NCI-H82 treated with DMSO at 0.1 percent for 48 hours (cell line): ENCODE results near the gene IGSF21.

Source experiments
- DNase-seq: peaks from one replicate; lab custom pipeline; 2025; ENCODE audit not compliant: unreplicated experiment; lab: John Stamatoyannopoulos, UW

The IGSF21 gene

DNA sequence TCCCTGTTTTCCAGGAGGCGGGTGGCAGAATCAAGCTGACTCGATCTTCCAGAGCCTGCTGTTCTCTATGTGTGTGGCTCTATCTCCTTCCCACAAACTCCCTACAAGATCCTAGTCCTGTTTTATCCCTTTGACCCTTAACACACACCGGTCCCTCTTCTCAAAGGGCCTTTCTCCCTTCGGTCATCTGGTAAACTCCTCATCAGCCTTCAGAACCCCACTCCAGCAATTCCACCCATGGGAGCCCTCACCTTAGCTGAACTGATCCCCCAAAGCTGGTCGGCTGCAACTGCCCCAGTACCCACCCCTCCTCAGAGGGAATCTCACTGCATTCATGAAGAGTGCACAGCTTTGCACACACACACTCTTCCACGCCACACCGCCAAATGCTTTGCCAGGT is 184.9 kb downstream of the IGSF21 start:
- no peak for DNase-seq

DNA sequence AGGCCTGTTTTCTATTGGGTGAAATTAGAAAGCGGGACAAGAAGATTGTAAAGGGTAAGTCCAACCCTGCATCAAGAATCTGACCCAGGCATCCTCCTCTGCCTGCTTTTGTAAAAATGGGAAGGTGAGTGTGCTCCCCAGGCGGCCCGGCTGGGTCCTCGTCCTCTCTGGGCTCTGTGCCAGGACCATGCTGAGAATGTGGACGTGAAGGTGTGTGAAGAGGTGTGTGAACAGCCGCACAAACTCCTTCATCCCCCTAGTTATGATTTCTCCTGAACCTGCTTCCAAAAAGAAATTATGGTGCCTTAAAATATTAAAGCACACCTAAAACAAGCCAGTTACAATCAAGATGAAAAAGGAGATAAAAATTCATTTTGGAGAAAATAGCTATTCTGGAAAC is 185.7 kb downstream of the IGSF21 start:
- DNase-seq, result no peak

DNA sequence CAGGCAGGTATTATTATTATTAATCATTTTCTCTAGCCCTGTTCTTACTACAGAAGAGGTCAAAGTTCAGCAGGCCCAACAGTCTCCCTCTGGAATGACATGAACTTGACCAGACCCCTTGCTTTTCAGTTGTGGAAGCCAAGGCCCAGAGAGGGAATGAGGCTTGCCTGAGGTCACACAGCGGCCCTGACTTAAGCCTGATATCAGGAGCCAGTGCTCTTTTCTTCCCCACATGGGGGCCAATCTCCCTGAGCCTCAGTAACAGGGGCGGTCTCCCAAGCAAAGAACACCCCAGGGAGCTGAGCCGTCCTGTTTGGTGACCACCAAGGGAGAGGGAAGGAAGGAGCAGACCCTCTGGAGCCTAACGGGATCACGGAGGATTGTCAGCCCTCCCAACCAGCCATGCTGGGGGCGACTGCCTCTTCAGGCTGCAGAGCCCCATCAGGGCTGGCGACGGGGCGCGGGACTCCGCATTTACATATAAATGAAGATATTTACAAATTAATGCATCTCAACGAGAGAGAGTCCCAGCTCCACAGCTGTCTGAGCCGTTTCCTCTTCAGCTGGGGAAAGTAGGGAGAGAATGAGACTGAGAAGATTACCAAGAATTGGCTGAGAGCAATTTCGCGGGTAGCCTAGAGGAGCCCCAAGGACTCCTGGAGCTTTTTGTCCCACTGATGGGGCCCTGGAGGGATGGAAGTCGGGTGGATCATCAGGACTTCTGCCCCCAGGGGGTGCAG is 187.0 kb downstream of the IGSF21 start:
- no peak for DNase-seq

DNA sequence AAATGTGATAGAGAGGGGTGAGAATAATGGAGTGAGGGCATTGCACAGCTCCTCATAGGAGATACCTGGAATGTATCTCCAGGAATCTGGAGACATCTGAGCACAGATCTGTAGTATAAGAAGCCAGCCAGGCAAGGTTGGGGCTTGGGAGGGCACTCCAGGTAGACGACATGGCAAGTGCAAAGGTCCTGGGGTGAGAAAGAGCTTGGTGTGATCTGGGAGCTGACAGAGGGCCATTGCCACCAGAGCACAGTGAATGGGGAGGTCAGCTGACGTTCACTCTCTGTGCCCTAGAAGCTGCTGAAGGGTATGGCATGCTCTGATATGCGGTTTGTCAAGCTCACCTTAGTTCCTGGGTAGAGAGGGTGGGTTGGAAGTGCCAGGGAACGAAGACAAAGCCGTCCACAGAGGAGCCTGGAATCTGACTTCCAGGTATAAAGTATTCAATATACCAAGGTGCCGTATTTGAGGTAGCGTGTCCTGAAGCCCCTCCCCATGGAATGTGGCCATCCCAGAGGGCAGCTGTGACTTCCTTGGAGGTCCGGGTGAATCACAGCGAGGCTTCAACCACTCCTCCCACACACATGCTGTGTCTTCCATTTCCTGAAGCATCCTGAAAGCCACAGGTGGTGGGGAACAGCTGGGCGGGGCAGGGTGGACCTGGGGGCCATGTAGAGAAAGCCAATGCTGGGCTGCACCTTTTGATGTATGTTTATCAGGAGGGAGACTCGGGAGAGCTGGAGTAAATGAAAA is 190.5 kb downstream of the IGSF21 start:
- no peak for DNase-seq

DNA sequence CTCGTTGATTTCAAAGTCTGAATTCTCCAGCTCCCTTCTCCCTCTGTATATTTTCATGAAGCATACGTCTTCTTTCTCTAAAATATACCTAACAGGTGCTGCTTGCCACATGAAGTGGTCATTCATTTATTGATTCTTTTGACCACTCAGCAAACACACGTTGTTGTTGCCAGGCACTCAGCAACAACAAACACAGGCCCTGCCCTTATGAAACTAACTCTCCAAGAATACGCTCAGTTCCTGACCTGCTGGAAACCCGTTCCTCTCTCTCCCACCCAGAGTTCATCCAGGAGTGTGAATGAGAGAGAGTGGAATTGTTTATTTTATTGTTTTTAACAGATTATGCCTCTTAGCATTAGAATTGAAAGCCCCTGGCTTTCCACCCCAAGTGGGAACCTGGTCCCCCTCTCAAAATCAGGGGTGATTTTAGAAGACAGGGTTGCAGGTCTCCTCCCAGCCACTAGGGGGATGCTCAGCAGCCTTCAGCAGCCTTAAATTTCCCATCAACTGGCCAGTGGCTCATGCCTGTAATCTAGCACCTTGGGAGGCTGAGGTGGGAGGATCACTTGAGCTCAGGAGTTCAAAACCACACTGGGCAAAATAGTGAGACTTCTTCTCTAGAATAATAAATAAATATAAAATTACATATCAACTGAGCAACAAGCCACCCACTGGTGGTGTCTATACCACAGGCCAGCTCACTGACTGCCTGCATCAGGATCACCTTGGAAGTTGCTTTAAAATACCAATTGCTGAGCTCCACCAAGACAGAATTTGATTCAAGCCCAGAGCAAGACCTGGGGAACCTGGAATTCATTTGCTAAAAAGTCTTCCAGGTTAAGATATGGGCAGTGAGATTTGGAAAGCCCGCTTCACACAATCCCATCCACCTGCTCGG is 192.1 kb downstream of the IGSF21 start:
- DNase-seq, result no peak

DNA sequence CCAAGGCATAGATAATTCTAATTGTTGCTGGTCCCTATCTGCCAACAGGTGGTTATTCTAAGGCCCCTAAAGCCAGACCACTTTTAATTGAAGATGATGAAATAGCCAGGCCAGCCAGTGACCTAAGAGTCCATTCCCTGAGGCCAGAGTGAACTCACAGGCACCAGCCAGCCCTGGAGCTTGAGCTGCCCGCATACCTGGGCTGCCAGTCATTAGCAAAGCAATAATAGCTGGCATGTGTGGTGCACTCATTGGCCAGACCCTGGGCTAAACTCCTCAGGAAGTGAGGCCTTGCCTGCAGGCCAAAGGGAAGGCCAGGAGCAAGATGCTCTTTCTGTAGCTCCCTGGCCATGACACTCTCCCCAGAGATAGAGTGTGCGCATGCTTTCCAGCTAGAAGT is 192.8 kb downstream of the IGSF21 start:
- no peak for DNase-seq

DNA sequence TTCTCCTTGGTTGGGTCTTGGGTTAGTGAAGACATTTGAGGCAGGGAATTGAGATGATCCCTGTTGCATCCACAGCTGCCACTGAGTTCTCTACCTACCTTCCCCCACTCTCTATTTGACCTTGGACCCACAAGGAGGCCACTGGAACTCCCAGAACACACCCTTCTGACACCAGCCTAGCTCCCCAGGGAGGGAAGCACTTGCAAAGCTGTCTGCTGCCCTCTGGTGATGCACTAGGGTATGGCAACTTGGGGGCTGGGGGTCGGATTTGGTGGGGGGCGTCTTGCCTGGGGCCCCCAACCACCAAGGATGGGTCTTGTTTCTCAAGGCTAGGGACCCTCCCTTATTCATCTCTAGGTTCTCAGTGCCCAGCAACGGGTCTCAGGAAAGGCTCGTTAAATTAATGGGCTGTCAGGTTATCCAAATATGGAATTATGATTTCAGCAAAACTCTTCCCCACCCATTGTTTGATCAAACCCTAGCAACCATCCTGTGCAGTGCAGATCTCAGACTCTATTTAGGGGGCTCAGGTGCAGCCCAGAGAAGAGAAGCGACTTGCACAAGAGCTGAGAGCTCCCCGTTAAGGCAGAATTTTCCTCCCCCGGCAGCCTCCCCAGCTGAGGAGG is 195.3 kb downstream of the IGSF21 start:
- no peak for DNase-seq

DNA sequence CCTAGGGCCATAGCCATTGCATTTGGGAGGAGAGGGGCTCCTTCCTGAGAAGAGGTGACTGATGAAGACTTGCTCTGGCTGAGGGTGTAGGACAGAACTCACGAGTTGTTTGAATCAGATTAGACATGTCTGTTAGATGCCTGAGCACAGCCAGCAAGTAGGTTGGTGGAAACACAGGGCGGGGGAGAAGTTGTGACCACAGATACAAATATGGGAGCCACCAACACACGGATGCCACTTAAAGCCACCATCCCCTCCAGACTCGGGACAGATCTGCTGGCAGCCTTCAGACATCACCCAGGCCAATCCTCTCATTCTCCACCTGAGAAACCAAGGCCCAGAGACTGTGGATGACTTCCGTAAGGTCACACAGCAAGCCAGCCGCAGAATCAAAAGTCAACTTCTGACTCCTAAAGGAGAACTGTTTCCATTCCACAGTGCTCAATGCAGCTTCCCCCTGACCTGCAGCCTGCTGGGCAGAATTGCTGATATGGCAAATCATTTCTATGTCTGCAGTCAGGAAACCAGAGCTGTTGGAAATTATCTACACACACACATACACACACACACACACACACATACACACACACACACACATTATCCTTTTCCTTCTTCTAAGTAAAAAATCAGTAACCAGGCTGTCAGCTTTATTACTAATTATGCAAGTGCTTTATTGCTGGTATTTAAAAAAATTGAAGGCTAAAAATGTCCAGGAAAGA is 196.7 kb downstream of the IGSF21 start:
- DNase-seq, result no peak

DNA sequence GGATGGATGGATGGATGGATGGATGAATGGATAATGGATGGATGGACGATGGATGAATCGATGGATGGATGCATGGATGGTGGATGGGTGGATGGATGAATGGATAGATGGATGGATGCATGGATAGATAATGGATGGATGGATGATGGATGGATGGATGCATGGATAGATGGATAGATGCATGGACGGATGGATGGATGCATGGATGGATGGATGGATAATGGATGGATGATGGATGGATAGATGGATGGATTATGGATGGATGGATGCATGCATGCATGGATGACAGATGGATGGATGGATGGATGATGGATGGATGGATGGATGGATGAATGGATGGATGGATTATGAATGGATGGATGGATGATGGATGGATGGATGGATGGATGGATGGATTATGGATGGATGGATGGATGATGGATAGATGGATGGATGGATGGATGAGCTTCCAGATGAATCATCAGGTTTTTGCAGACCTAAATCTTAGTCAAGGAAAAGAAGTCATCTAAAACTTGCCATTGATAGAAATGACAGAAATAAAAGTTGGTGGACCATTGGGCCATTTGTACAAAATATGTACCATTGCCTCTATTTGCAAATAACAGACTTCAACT is 197.7 kb downstream of the IGSF21 start:
- DNase-seq, result no peak

DNA sequence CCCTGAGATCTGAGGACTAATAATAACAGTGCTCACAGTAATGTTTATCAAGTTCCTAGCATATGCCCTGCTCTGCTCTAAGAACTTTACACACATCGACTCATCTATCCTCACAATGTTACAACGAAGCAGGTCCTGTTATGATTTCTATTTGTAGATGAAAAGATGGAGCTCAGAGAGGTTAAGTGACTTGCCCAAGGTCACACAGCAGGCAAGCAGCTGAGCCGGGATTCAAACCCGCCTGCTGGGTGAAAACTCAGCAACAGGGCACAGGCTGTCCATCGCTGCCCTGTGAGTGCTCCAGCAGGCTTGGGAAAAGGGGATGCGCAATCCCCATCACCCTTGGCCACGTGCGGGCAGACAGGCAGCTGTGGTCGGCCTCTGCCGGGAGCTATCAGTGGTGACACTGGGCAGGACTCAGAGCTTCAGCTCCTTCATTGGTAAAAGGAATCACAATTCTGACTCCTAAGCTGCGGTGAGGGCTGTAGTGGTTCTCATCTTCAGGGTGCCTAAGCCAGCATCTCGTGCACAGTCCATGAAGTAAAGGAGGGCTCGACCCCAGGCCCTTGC is 199.8 kb downstream of the IGSF21 start:
- DNase-seq, result no peak

DNA sequence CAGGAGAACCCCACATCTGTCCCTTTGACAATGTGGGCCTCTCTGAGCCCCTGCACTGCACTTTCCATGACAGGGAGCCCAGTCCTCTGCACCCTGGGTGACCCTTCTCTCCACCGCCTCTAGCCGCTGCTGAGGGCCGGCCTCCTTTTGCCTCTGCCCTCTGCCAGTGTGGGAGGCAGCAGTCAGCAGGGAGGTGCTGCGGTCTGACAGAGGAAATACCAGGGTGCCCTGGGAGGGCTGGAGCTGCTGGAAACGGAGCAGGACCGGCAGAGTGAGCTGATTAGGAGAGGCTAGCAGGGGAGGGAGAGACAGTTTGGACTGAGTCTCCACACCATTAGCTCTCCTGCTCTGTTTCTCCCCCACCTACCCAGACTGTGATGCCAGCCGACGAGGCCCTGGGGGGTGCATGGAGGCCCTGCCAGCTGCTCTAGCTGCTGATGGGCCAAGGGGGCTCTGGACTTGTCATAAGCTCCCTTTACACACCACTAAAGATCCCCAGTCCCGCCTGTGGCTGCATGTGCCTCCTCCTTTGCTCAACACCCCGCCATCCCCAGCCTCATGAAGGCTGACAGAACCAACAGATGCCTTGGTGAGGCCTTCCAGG is 202.1 kb downstream of the IGSF21 start:
- no peak for DNase-seq

DNA sequence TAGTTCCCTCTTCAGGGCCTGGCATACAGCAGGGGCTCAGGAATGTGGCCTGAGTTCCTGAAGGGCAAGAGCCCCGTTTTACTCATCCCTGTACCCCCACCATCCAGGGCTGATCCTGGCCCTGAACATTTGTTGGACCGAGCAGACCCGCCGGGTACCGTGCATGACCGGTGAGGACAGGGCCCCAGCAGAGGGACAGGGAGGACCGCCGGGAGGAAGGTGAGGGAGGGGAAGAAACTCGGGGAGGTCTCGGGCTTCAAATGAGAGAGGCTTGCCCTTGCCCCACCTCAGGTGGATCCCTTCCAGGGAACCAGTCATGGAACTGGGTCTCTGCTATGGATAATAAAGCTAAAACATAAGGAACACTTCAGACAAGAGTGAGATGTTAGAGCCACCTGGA is 205.4 kb downstream of the IGSF21 start:
- no peak for DNase-seq

DNA sequence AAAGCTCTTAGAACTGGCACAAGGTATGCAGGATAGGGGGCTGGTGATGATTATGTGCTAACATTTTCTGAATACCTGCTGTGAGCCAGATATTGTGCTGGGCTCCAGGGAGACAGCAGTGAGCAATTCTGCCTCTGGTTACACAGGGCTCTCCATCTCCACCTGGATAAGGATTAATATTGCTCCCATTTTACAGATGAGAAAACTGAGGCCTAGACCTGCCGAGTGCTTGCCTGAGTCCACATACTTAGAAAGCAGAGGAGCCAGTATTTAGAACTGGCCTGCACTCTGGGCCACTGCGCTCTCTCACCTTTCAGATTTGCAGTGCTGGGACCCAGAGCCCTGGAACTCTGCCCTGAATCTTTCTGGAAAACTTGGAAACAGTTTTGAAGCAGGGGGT is 205.9 kb downstream of the IGSF21 start:
- no peak for DNase-seq

DNA sequence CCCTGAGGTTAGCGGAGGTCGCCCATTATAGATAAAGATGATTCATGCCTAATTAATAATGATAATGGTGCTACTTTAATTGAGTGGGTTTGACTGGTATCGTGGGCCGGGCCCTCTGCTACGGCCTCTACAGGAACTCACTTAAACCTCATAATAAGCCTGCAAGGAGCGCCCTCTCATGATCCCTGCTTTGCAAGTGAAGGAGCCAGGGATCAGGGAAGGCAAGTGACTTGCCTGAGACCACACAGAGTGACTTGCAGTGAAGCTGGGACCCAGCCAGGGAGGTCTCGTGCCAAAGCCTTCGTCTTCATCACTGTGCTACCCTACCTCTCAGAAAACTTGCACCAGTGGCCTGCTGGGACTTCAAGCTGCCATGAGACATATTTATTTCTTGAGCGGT is 206.8 kb downstream of the IGSF21 start:
- no peak for DNase-seq

DNA sequence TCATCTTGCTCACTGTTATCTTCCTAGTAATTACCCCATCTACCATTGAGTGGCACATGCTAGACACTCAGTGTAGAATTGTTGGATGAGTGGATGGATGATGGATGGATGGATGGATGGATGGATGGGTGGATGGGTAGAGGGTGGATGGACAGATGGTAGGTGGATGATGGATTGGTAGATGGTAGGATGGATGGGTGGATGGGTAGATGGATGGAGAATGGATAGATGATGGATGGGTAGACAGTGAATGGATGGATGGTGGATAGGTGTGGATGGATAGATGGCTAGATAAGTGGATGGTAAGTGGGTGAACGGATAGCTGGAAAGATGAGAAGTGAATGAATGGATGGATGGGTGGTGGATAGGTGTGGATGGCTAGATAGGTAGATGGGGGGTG is 207.9 kb downstream of the IGSF21 start:
- DNase-seq, result no peak

DNA sequence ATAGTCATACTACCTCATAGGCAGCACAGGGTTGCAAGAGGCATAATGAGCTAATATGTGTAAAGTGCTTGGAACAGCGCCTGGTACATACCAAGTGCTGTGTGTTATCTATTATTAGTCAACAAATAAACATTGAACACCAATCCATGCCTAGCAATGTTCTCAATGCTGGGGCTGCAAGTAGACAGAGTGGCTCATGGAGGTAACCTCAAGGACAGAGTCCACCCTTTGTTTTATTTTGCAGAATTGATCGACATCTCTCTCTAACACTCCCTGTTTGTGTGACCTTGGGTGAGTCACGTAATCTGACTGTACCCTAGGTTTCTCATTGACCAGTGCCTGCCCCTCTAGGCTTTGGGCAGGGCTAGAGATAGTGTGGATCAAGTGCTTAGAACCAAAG is 209.2 kb downstream of the IGSF21 start:
- DNase-seq, result no peak

DNA sequence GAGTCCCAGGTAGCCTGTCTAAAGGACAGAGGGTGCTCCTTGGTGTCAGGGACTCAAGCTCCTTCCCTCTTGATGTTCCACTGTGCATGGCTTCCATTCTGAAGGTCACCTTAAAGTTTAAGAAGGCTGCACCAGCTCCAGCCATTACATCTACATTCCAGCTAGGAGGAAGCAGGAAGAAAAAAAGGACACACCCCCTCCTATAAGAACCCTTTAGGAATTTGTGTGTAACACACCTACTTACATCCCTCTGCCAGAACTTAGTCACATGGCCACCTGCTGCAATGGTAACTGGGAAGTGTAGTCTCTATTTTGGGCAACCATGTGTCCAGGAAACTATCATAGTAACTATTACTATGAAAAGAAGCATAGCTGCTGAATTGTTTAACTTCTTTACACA is 211.5 kb downstream of the IGSF21 start:
- no peak for DNase-seq

DNA sequence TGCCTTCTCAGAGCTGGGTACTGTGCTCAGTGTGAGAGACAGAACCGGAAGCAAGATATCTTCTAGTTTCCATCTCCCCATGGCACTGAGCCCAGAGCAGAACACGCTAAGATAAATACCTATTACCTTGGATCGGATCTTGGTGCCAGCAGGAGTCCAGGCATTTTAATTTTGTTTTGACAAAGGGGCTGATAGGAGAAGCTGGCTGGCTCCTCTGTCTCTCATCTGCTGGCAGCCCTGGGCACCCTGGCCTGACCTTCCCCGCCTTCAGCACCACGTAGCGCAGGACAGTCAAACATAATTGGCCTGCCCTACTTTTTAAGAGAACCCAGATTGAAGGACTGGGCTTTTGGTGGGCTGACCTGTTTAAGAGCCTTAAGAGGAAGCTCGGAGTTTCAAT is 212.5 kb downstream of the IGSF21 start:
- DNase-seq, result no peak

DNA sequence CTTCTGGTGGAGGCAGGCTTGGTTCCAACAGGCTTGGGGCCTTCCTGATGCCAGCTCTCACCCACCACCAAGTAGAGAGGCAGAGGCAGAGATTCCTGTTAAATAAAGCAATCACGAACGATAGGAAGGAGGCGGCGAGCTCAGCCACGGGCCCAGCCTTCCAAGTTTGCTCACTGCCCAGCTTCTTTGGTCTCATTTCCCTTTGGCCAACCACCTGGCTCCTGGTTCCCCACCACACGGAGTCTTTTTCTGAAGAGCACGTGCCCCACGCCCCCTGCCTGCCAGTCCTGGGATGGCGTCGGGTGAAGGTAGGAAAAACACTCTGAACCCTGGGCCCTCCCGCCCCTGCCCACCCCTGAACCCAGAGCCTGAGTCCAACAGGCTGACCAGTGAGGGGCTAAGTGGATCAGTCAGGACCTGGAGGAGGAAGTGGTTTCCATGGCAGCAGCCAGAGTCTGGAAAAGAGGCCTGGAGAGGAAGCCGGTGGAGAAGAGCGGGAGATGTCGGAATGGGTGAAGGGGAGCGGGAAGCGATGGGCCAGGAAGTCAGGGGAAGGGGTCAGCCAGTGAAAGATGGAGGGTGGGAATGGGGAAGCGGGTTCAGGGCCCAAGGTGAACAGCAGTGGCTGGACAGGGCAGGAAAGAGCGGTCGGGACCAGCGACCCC is 214.9 kb downstream of the IGSF21 start:
- DNase-seq, result no peak
